ENCODE measurements around the gene NADK2. TPM values are rescaled to one million over a fixed set of nuclear protein-coding genes. Genes with fewer than 3 reads are reported as not detected.

Gene NADK2
- total RNA-seq, 1 experiment from 2014 or later = 21.2 TPM

- Histone ChIP-seq H3K27ac (ENCODE audit: low read depth, low read length) (no peak overlapping the region), H3K9ac (ENCODE audit: low read length) (no peak overlapping the region), H3K9me3 (ENCODE audit: control insufficient read depth in 1 of 2, insufficient read depth in 1 of 2, low read depth in 1 of 2, low read length in 2 of 2) (no peaks in the 10 kb centered on the region), H3K79me2 (ENCODE audit: insufficient read depth, low read length) (peaks cover 11% of the 10 kb centered on the region; the same call in 1 of the 2 replicates), H3K4me3 (replicated peaks in 1 of 2; ENCODE audit: low read depth in 1 of 2, low read length in 2 of 2) (no peak overlapping the region), H3K27me3 (ENCODE audit: insufficient read depth, low read length) (no peaks in the 10 kb centered on the region), H4K20me1 (ENCODE audit: insufficient read depth) (no peaks in the 10 kb centered on the region), H2AFZ (ENCODE audit: low read depth, low read length, poor library complexity, severe bottlenecking) (no peak overlapping the region), H3K4me1 (ENCODE audit: control insufficient read depth in 1 of 2, insufficient read depth in 2 of 2, low read length in 2 of 2) (peaks cover 9 to 22% of the 10 kb centered on the region in 2 experiments; a peak in 3 of 4 replicates), H3K4me2 (ENCODE audit: low read length) (no peak overlapping the region), H3K36me3 (ENCODE audit: control insufficient read depth in 1 of 2, insufficient read depth in 2 of 2, low read length in 2 of 2) (no peaks in the 10 kb centered on the region), H3K9me2 (ENCODE audit: insufficient read depth) (no peaks in the 10 kb centered on the region)
- intact Hi-C loops (cut with micrococcal nuclease) = loop anchor here (5.0 to 10.0 kb wide), 2 partner anchors 91 to 361 kb away; partner anchors contain the start of genes LMBRD2, SKP2 and SLC1A3
- CTCF ChIA-PET = no interaction called here
- RAD21 ChIA-PET (ENCODE audit: low non-redundant PET in 1 of 2, low total read pairs in 2 of 2, uncharacterized antibody in 2 of 2, unreplicated experiment in 2 of 2) = no interaction called here
- DNase-seq (ENCODE audit: low read depth, low spot score) = no peak
- no peak for ATAC-seq
- TF ChIP-seq JUND (IDR thresholded peaks at IDR 0.05) = no peak
- no peak for TF ChIP-seq ZNF274 (IDR thresholded peaks at IDR 0.05; ENCODE audit: low read depth, low read length)
- no peak for TF ChIP-seq ZFX (IDR thresholded peaks at IDR 0.05)
- TF ChIP-seq EZH2phosphoT487 (IDR thresholded peaks at IDR 0.05; ENCODE audit: borderline replicate concordance) = no peak
- TF ChIP-seq RAD21 (IDR thresholded peaks at IDR 0.05; ENCODE audit: low read depth) = no peak
- no peak for TF ChIP-seq REST (IDR thresholded peaks at IDR 0.05; ENCODE audit: low read depth)
- no peak for TF ChIP-seq CEBPB (IDR thresholded peaks at IDR 0.05; ENCODE audit: low read depth)
- BruUV-seq (replicated peaks) = no TSS peak
- POLR2A ChIA-PET = interaction anchor here (1.1 kb wide), 1 partner anchor 8 kb away, joined by 3 read pairs; no protein-coding TSS in a partner anchor
Observed at GRCh38 chr5:36243653-36244052, 1.9 kb upstream of the NADK2 start.

Measured in HCT116 (cell line).